Urothelium cell line (cell line): ENCODE results near the gene TMEM229B.
"Not testable (repeated sequence)": the region's sequence is repeated elsewhere in the genome, so short reads cannot be mapped to it uniquely, and the experiment has no call there.

Source experiments
- DNase-seq: peaks from one replicate; pipeline ENCODE4 v3.0.0; 2011; ENCODE audit warnings: low spot score, mixed read lengths
- FAIRE-seq: peaks from 2 replicates; lab custom pipeline; 2011; peaks lifted over from hg19 to GRCh38; lab: Jason Lieb, UNC

TMEM229B gene

DNA sequence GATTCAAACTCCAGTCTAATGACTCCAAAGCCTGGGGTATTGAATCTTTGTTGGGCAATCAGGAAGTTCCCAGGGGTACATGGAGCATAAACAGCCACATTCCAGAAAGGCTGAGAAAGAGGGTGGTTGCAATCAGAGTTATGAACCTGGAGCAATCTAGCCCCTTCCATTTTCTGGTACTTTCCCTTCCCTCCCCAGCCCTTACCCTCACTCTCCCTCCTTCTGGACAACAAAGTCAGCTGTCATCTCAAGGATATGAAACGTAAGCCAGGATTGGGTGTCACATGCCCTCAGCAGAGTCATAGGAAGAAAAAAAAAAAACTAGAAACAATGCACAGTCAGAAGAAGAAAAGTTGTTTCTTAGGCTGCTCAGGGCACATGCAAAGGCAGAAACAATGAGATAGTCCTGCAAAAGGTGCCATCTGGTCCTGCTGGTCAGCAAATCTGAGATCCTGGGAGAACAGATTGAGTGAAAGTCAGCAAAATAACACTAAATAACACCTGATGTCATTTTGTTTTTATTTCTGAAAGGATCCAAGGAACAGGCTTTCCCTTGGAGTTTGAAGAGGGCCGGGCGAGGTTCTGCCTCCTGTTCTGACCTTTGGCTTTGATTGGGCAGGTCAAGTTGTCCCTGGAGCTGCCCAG lies 27.1 kb downstream of the TMEM229B start:
- FAIRE-seq (no peak), DNase-seq (no peak)

GRCh38 chr14:67459336-67459735 lies 29.2 kb downstream of the TMEM229B start:
- FAIRE-seq = peak; percentile 74
- no peak for DNase-seq

DNA sequence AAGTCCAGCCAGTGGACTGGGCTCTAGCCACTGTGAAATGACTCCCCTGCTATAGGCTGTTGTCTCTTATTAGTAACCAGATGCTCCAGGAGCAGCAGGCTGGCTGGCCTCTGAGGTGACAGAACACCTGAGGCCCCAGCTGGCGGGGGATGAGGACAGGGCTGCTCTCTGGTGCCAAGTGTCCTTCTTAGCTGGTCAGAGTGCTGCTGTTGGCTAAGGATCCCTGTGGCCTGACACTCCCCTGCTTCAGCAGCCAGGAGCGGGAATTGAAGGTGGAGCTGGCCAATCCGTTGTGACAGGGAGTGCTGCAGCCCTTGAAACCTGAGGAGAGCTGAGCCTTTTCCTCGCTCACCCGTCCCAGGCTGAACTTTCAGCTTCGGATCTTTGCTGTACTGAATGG lies 30.7 kb downstream of the TMEM229B start:
- FAIRE-seq = peak; percentile 77
- DNase-seq = no peak

- DNase-seq = no peak
- FAIRE-seq = peak; percentile 42
Measured at GRCh38 chr14:67456732-67457131, 31.8 kb downstream of the TMEM229B start.

GRCh38 chr14:67453575-67454300 lies 34.8 kb downstream of the TMEM229B start:
- DNase-seq (no peak), FAIRE-seq (peak; percentile 56)

- not testable (repeated sequence) for DNase-seq, FAIRE-seq
Measured at GRCh38 chr14:67451667-67452066, 36.9 kb downstream of the TMEM229B start.

- no peak for DNase-seq
- FAIRE-seq = no peak
Measured at GRCh38 chr14:67449096-67449495, 39.4 kb downstream of the TMEM229B start.

- DNase-seq (no peak), FAIRE-seq (no peak)
Measured at GRCh38 chr14:67447033-67447381, 41.5 kb downstream of the TMEM229B start.

GRCh38 chr14:67446371-67447032 lies 42.0 kb downstream of the TMEM229B start:
- FAIRE-seq (peak; percentile 92), DNase-seq (no peak)

DNA sequence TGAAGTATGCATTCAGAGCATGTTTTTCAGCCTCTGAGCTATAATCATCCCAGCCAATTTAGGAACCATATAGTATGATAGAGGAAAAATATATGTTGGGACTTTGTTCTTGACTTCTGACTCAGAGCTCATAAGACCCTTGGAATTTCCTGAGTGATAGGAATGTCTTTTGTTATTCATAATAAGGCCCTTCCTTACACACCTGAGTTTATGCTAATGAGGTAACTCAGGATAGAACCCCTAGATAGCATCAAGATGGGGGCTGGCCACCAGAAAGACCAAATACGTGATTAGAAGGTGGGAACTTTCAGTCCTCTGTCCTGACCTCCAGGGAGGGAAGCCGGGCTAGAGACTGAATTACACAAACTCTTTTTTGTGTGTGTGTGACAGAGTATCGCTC lies 44.1 kb downstream of the TMEM229B start:
- no peak for DNase-seq
- peak; percentile 17 for FAIRE-seq

- FAIRE-seq (peak; percentile 96), DNase-seq (no peak)
Measured at GRCh38 chr14:67442139-67442906, 46.2 kb downstream of the TMEM229B start.

DNA sequence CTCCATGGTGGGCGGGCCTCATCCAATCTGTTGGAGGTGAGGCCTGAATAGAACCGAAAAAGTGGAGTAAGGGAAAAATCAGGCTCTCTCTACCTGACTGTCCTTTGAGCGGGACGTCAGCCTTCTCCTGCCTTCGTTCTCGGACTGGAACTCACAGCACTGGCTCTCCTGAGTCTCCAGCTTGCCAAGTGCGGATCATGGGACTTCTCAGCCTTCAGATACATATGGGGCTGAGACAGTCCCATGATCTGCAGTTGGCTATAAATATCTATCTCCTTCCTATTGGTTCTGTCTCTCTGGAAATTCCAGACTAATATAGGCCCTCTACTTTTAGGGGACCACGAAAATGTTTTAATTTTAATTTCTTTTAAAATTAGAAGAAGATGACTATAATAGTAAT lies 46.8 kb downstream of the TMEM229B start:
- FAIRE-seq = no peak
- no peak for DNase-seq

DNA sequence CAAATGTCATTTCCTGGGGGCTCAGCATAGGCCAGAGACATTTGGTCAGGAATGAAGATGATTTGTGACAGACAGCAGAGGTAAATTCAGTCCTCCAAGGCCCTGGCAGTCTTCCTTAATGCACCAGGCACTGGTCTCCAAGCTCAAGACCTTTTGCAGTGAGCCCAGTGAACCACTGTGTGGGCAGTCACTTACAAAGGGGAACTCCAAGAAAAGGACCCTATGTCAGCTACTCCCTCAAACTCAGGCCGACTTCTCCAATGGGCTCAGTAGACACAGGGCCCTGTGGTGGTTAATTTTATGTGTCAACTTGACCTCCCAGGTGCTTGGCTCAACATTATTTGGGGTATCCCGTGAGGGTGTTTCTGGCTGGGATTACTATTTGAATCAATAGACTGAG lies 47.3 kb downstream of the TMEM229B start:
- no peak for DNase-seq
- no peak for FAIRE-seq

DNA sequence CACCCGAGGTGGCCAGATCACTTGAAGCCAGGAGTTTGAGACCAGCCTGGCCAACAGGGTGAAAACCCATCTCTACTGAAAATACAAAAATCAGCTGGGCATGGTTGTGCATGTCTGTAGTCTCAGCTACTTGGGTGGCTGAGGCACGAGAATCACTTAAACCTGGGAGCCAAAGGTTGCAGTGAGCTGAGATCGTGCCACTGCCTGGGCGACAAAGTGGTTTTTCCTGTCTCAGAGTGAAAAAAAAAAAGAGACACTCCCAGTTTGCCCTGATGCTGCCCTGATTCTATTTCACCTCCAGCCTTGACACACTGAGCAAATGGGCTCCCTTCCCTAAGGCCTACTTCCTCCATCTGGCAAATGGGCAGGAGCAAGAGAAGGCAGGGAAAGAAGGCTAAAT lies 48.0 kb downstream of the TMEM229B start:
- no peak for FAIRE-seq
- DNase-seq = no peak

DNA sequence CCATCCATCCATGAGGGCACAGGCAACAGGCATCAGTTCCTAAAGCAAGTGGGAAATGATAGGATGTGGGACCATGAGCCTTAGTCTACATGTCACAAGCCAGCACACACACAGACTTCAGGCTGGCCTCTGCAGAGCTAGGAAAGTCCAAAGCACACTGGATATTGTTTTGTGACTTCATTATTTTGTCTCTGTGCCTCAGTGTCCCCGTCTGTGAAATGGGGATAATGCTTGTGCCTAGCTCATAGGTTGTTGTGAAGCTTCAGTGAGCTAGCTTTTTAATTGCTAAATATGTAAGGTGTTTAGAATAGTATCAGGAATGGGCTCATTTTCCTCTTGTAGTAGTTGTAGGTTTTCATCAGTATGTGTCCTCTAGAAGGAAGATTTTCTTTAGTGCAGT lies 49.6 kb downstream of the TMEM229B start:
- DNase-seq (no peak), FAIRE-seq (peak; percentile 66)

- no peak for DNase-seq
- FAIRE-seq = peak; percentile 76
Measured at GRCh38 chr14:67436006-67436866, 52.3 kb downstream of the TMEM229B start.

GRCh38 chr14:67435603-67436002 lies 52.9 kb downstream of the TMEM229B start:
- no peak for DNase-seq
- FAIRE-seq = peak; percentile 74

DNA sequence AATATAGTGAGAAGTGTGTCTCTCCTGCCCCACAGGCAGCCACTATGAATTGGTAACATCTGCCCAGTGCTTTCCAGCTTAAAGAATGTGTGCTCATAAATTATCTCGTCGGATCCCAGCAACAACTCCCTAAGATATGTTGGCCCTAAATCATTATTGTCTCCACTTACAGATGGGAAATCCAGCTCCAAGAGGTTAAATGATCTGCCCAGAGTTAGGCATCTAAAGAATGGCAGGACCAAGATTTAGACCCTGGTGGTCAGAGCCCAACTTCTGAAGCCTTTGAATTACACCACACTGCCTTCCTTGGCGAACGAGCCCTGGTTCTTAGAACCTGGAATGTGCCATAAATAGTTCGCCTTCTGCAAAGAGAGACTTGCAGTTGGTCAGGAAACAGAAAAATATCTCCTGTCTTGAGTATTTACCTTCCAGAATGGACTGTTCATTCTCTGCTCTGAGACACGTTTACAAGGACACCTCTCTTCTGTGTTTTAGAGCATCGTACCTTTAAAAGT lies 56.4 kb downstream of the TMEM229B start:
- DNase-seq (no peak), FAIRE-seq (no peak)

DNA sequence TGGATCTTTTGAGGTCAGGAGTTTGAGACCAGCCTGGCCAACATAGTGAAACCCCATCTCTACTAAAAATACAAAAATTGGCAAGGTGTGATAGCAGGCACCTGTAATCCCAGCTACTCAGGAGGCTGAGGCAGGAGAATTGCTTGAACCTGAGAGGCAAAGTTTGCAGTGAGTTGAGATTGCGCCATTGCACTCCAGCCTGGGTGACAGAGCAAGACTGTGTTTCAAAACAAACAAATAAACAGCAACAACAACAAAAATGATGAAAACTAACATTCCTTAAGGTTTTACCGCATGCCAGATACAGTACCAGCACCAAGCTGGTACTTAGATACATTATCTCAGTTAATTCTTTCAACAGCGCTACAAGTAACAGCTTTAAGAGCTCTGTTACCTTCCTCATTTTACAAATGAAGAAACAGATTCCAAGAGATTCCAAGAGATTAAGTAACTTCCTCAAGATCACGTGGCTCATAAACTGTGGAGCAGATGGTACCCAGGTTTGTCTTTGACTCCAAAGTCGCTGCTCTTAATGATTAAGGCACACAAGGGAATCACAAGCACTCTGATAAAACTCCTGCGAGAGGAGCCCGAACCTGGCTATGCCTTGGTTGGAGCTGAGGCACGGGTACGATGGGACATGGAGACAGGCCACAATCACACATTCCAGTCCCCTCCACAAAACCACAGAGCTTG lies 58.9 kb downstream of the TMEM229B start:
- FAIRE-seq (peak; percentile 27), DNase-seq (no peak)
